Caco-2 (cell line): Measurements from ENCODE around the gene RNF187. TPM values are rescaled to one million over a fixed set of nuclear protein-coding genes. Genes with fewer than 3 reads are reported as not detected.

Experiments used
- BruUV-seq: library from RNA; stranded (reverse); fragments of 400-500 nt; replicated peaks from 2 replicates; lab custom pipeline; 2021; lab: Mats Ljungman, UMichigan
- CTCF ChIA-PET: fragments of 300-600 bp; sonication (Branson Sonifier 250); formaldehyde crosslinking; loops from one replicate; lab custom pipeline; 2022; ENCODE audit warnings: antibody characterized with exemption; lab: Charles Lee
- POLR2A ChIA-PET: fragments of 300-600 bp; sonication (Branson Sonifier 250); formaldehyde crosslinking; loops from one replicate; lab custom pipeline; 2022; ENCODE audit warnings: antibody characterized with exemption; lab: Charles Lee
- DNase-seq, 2 experiments: peaks; one replicate each; pipeline versions ENCODE4 v3.0.0 to v3.0.0-alpha.2; 2020 to 2022
- H3K27me3 ChIP-seq: replicated peaks from 2 replicates; pipeline ENCODE4 v1.6.0; 2011; ENCODE audit warnings: low read length; ENCODE audit not compliant: control insufficient read depth, insufficient read depth
- H3K36me3 ChIP-seq: 2 replicates; pipeline ENCODE4 v1.5.1; 2011; ENCODE audit warnings: low read length; ENCODE audit not compliant: control insufficient read depth, insufficient read depth
- H3K4me1 ChIP-seq: fragments of 250-450 bp; sonication (Bioruptor Pico); 2 replicates; pipeline ENCODE4 v1.5.1; 2020; ENCODE audit warnings: mild to moderate bottlenecking
- H3K4me3 ChIP-seq: 2 replicates; pipeline ENCODE4 v1.5.1; 2011; ENCODE audit warnings: low read depth, mild to moderate bottlenecking, control low read depth, low read length
- H3K9me3 ChIP-seq: fragments of 250-450 bp; sonication (Bioruptor Pico); 2 replicates; pipeline ENCODE4 v1.5.1; 2020; ENCODE audit warnings: mild to moderate bottlenecking, moderate library complexity
- H3K27ac Mint-ChIP-seq: one replicate; pipeline ENCODE4 v1.8.0; 2022; ENCODE audit warnings: mixed read lengths; ENCODE audit not compliant: unreplicated experiment
- H3K27me3 Mint-ChIP-seq: one replicate; pipeline ENCODE4 v1.8.0; 2022; ENCODE audit warnings: mixed read lengths; ENCODE audit not compliant: insufficient read depth, unreplicated experiment
- H3K36me3 Mint-ChIP-seq: one replicate; pipeline ENCODE4 v1.8.0; 2022; ENCODE audit warnings: mild to moderate bottlenecking, mixed read lengths; ENCODE audit not compliant: insufficient read depth, unreplicated experiment
- H3K4me1 Mint-ChIP-seq: one replicate; pipeline ENCODE4 v1.8.0; 2022; ENCODE audit warnings: low read depth, mixed read lengths; ENCODE audit not compliant: unreplicated experiment
- H3K4me3 Mint-ChIP-seq: one replicate; pipeline ENCODE4 v1.8.0; 2022; ENCODE audit warnings: mild to moderate bottlenecking, moderate library complexity, mixed read lengths; ENCODE audit not compliant: unreplicated experiment
- H3K9me3 Mint-ChIP-seq: one replicate; pipeline ENCODE4 v1.8.0; 2022; ENCODE audit warnings: mixed read lengths; ENCODE audit not compliant: unreplicated experiment
- CTCF ChIP-seq, 2 experiments: fragments of 200-600 bp in 1 of 2; IDR thresholded peaks; 1 replicate in 1 of 2; 2 replicates in 1 of 2; pipeline versions ENCODE4 v1.5.1 to v1.8.0; 2011 to 2022; ENCODE audit warnings: antibody characterized with exemption in 1 of 2, control low read depth in 1 of 2, inconsistent platforms in 1 of 2, low read depth in 1 of 2, low read length in 1 of 2, mild to moderate bottlenecking in 1 of 2, moderate library complexity in 1 of 2; ENCODE audit not compliant: insufficient read depth in 1 of 2, severe bottlenecking in 1 of 2, unreplicated experiment in 1 of 2
- intact Hi-C: fragments of 100-400 bp; cut with micrococcal nuclease; formaldehyde crosslinking; loops from one replicate; pipeline ENCODE4 v1.10.0; 2022; ENCODE audit not compliant: unreplicated experiment
- total RNA-seq: library from RNA; stranded (reverse); gene quantifications from 2 replicates; pipeline ENCODE4 v1.2.3, GENCODE V29; 2022

The RNF187 gene
- total RNA-seq, 1 experiment from 2014 or later: 164 TPM

- intact Hi-C loops: no loop called here
- Histone ChIP-seq H3K4me3 (no peak overlapping the region), H3K9me3 (no peaks in the 10 kb centered on the region), H3K27me3 (no peaks in the 10 kb centered on the region), H3K36me3 (no peaks in the 10 kb centered on the region), H3K4me1 (peaks cover 25% of the 10 kb centered on the region)
- H3K27me3 Mint-ChIP-seq: no peaks in the 10 kb centered on the region
- CTCF ChIA-PET: no interaction called here
- no peak for TF ChIP-seq CTCF (IDR thresholded peaks at IDR 0.05; ENCODE audit: insufficient read depth in 1 of 2, low read depth in 1 of 2, low read length in 1 of 2, severe bottlenecking in 1 of 2, unreplicated experiment in 1 of 2)
- no peak overlapping the region for H3K27ac Mint-ChIP-seq
- H3K36me3 Mint-ChIP-seq: no peaks in the 10 kb centered on the region
- POLR2A ChIA-PET: no interaction called here
- no peak for DNase-seq
- BruUV-seq: no TSS peak
- H3K9me3 Mint-ChIP-seq: no peaks in the 10 kb centered on the region
- H3K4me3 Mint-ChIP-seq: no peak overlapping the region
- H3K4me1 Mint-ChIP-seq: peaks cover 31% of the 10 kb centered on the region
Measured at GRCh38 chr1:228477263-228477662, 9.9 kb upstream of the RNF187 start.

GRCh38 chr1:228478326-228478725 is 8.9 kb upstream of the RNF187 start:
- intact Hi-C loops: no loop called here
- CTCF ChIA-PET: no interaction called here
- Histone ChIP-seq H3K36me3 (no peaks in the 10 kb centered on the region), H3K4me1 (peaks cover 15% of the 10 kb centered on the region), H3K9me3 (no peaks in the 10 kb centered on the region), H3K27me3 (no peaks in the 10 kb centered on the region), H3K4me3 (no peak overlapping the region)
- no peak overlapping the region for H3K27ac Mint-ChIP-seq
- no peaks in the 10 kb centered on the region for H3K27me3 Mint-ChIP-seq
- no peak overlapping the region for H3K4me3 Mint-ChIP-seq
- H3K9me3 Mint-ChIP-seq: no peaks in the 10 kb centered on the region
- POLR2A ChIA-PET: no interaction called here
- no peak for TF ChIP-seq CTCF (IDR thresholded peaks at IDR 0.05; ENCODE audit: insufficient read depth in 1 of 2, low read depth in 1 of 2, low read length in 1 of 2, severe bottlenecking in 1 of 2, unreplicated experiment in 1 of 2)
- BruUV-seq: no TSS peak
- no peaks in the 10 kb centered on the region for H3K36me3 Mint-ChIP-seq
- H3K4me1 Mint-ChIP-seq: peaks cover 24% of the 10 kb centered on the region
- DNase-seq: no peak

- intact Hi-C loops: no loop called here
- Mint-ChIP-seq H3K36me3 (no peaks in the 10 kb centered on the region), H3K4me1 (peaks cover 17% of the 10 kb centered on the region), H3K27ac (no peak overlapping the region), H3K9me3 (no peaks in the 10 kb centered on the region), H3K4me3 (no peak overlapping the region), H3K27me3 (no peaks in the 10 kb centered on the region)
- H3K27me3 ChIP-seq: no peaks in the 10 kb centered on the region
- CTCF ChIA-PET: interaction anchor here (0.6 to 0.7 kb wide), 2 partner anchors 12 to 22 kb away, joined by 5 read pairs; no protein-coding TSS in a partner anchor
- no peak for TF ChIP-seq CTCF (IDR thresholded peaks at IDR 0.05; ENCODE audit: insufficient read depth in 1 of 2, low read depth in 1 of 2, low read length in 1 of 2, severe bottlenecking in 1 of 2, unreplicated experiment in 1 of 2)
- no peaks in the 10 kb centered on the region for H3K36me3 ChIP-seq
- POLR2A ChIA-PET: interaction anchor here (0.6 kb wide), 1 partner anchor 480 kb away, joined by 3 read pairs; no protein-coding TSS in a partner anchor
- no peak overlapping the region for H3K4me3 ChIP-seq
- H3K9me3 ChIP-seq: no peaks in the 10 kb centered on the region
- peaks cover 13% of the 10 kb centered on the region for H3K4me1 ChIP-seq
- no peak for DNase-seq
- BruUV-seq: no TSS peak
Measured at GRCh38 chr1:228478912-228479711, 8.1 kb upstream of the RNF187 start.
